ENCODE results near the gene ZIC2.
"Not testable (repeated sequence)": the region's sequence is repeated elsewhere in the genome, so short reads cannot be mapped to it uniquely, and the experiment has no call there.

ZIC2 gene

GRCh38 chr13:100024023-100024422 is 42.4 kb downstream of the ZIC2 start:
- no peak for DNase-seq

DNA sequence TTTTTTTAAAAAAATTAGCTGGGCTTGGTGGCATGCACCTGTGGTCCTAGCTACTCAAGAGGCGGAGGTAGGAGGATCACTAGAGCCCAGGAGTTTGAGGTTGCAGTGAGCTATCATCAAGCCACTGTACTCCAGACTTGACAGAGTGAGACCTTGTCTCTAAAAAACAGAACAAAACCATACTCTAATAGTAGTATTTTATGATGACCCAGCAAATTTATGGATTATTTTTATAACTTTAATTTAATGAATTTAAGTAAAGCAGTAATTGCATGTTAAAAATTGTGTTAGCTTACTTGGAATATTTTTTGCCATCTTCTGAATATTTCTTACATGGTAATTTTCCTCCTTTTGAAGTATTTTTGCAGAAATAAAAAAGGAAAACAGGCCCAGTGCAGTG is 48.3 kb downstream of the ZIC2 start:
- DNase-seq: no peak

GRCh38 chr13:100032642-100033041 is 51.1 kb downstream of the ZIC2 start:
- not testable (repeated sequence) for DNase-seq

DNA sequence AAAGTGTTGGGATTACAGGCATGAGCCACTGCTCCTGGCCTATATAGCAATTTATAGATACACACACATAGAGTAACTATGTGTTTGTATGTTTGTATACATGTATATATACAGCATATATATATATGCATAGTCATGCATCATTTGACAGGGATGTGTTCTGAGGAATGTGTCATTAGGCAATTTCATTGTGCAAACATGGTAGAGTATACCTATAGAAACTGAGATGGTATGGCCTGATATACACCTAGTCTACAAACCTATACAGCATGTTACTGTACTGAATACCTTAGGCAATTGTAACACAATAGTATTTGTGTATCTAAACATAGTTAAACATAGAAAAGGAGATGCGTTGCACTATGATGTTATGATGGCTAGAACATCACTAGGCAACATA is 54.4 kb downstream of the ZIC2 start:
- no peak for DNase-seq

Measured in NCI-H1694 treated with DMSO at 0.1 percent for 48 hours (cell line).